ENCODE results near the gene GPX8. TPM values are rescaled to one million over a fixed set of nuclear protein-coding genes. Genes with fewer than 3 reads are reported as not detected.
A peak's percentile ranks its signal among the peaks of the same experiment; 100 is the strongest.

GPX8 gene
- polyA plus RNA-seq (2013, experiment 1 of 2), result 120 TPM
- polyA plus RNA-seq (2013, experiment 2 of 2), result 138 TPM

GRCh38 chr5:55159763-55160492, at the start of gene GPX8:
Gene GPX8, plus strand, starts transcription at chr5:55160171. Its CDS starts 22 bp downstream, at chr5:55160193.
- Histone ChIP-seq H3K36me3 (ENCODE audit: control insufficient read depth, insufficient read depth, low read length) (peaks cover 33% of the 10 kb centered on the region), H3K27ac (ENCODE audit: low read depth, low read length, severe bottlenecking) (peak within 1 kb of the TSS; percentile 94), H3K4me1 (ENCODE audit: control insufficient read depth, insufficient read depth, low read length, poor library complexity, severe bottlenecking) (peaks cover 7% of the 10 kb centered on the region), H3K9me3 (ENCODE audit: control insufficient read depth, low read length) (peaks cover 8% of the 10 kb centered on the region), H3K4me3 (ENCODE audit: extremely low read depth, insufficient read depth, low read length, poor library complexity, severe bottlenecking) (peak within 1 kb of the TSS; percentile 48)
- 0 to 5% methylated on average over 4 to 7 of the region's 10 CpGs for WGBS, 2 experiments (ENCODE audit: insufficient coverage in 2 of 2)

GRCh38 chr5:55110217-55110616, 49.8 kb upstream of the GPX8 start:
- Histone ChIP-seq H3K4me1 (ENCODE audit: control insufficient read depth, insufficient read depth, low read length, poor library complexity, severe bottlenecking) (peaks cover 10% of the 10 kb centered on the region), H3K9me3 (ENCODE audit: control insufficient read depth, low read length) (no peaks in the 10 kb centered on the region), H3K4me3 (ENCODE audit: extremely low read depth, insufficient read depth, low read length, poor library complexity, severe bottlenecking) (no peak overlapping the region), H3K36me3 (ENCODE audit: control insufficient read depth, insufficient read depth, low read length) (no peaks in the 10 kb centered on the region), H3K27ac (ENCODE audit: low read depth, low read length, severe bottlenecking) (no peak overlapping the region)
- 100% methylated on average over 1 to 2 of the region's 2 CpGs for WGBS, 2 experiments (ENCODE audit: insufficient coverage in 2 of 2)

GRCh38 chr5:55113327-55113726, 46.6 kb upstream of the GPX8 start:
- Histone ChIP-seq H3K27ac (ENCODE audit: low read depth, low read length, severe bottlenecking) (no peak overlapping the region), H3K36me3 (ENCODE audit: control insufficient read depth, insufficient read depth, low read length) (no peaks in the 10 kb centered on the region), H3K4me1 (ENCODE audit: control insufficient read depth, insufficient read depth, low read length, poor library complexity, severe bottlenecking) (peaks cover 9% of the 10 kb centered on the region), H3K4me3 (ENCODE audit: extremely low read depth, insufficient read depth, low read length, poor library complexity, severe bottlenecking) (no peak overlapping the region), H3K9me3 (ENCODE audit: control insufficient read depth, low read length) (no peaks in the 10 kb centered on the region)

- H3K9me3 ChIP-seq (ENCODE audit: control insufficient read depth, low read length), result no peaks in the 10 kb centered on the region
- H3K4me1 ChIP-seq (ENCODE audit: control insufficient read depth, insufficient read depth, low read length, poor library complexity, severe bottlenecking), result peaks cover 2% of the 10 kb centered on the region
- H3K27ac ChIP-seq (ENCODE audit: low read depth, low read length, severe bottlenecking), result no peak overlapping the region
- H3K36me3 ChIP-seq (ENCODE audit: control insufficient read depth, insufficient read depth, low read length), result no peaks in the 10 kb centered on the region
- 100% methylated on average over 1 to 2 of the region's 3 CpGs for WGBS, 2 experiments (ENCODE audit: insufficient coverage in 2 of 2)
- no peak overlapping the region for H3K4me3 ChIP-seq (ENCODE audit: extremely low read depth, insufficient read depth, low read length, poor library complexity, severe bottlenecking)
These were observed 45.9 kb upstream of the GPX8 start for GRCh38 chr5:55114061-55114460.

GRCh38 chr5:55123365-55123764, 36.6 kb upstream of the GPX8 start:
- Histone ChIP-seq H3K36me3 (ENCODE audit: control insufficient read depth, insufficient read depth, low read length) (no peaks in the 10 kb centered on the region), H3K9me3 (ENCODE audit: control insufficient read depth, low read length) (no peaks in the 10 kb centered on the region), H3K4me1 (ENCODE audit: control insufficient read depth, insufficient read depth, low read length, poor library complexity, severe bottlenecking) (no peaks in the 10 kb centered on the region), H3K27ac (ENCODE audit: low read depth, low read length, severe bottlenecking) (no peak overlapping the region), H3K4me3 (ENCODE audit: extremely low read depth, insufficient read depth, low read length, poor library complexity, severe bottlenecking) (no peak overlapping the region)
- 63 to 75% methylated on average over 1 to 2 of the region's 3 CpGs for WGBS, 2 experiments (ENCODE audit: insufficient coverage in 2 of 2)

- no peaks in the 10 kb centered on the region for H3K9me3 ChIP-seq (ENCODE audit: control insufficient read depth, low read length)
- no peak overlapping the region for H3K4me3 ChIP-seq (ENCODE audit: extremely low read depth, insufficient read depth, low read length, poor library complexity, severe bottlenecking)
- H3K27ac ChIP-seq (ENCODE audit: low read depth, low read length, severe bottlenecking), result no peak overlapping the region
- 76 to 94% methylated on average over 2 of the region's 5 CpGs for WGBS, 2 experiments (ENCODE audit: insufficient coverage in 2 of 2)
- no peaks in the 10 kb centered on the region for H3K36me3 ChIP-seq (ENCODE audit: control insufficient read depth, insufficient read depth, low read length)
- no peaks in the 10 kb centered on the region for H3K4me1 ChIP-seq (ENCODE audit: control insufficient read depth, insufficient read depth, low read length, poor library complexity, severe bottlenecking)
These were observed 25.8 kb upstream of the GPX8 start for GRCh38 chr5:55134053-55134722.

- no peaks in the 10 kb centered on the region for H3K36me3 ChIP-seq (ENCODE audit: control insufficient read depth, insufficient read depth, low read length)
- 40 to 74% methylated on average over 1 to 2 of the region's 3 CpGs for WGBS, 2 experiments (ENCODE audit: insufficient coverage in 2 of 2)
- no peaks in the 10 kb centered on the region for H3K9me3 ChIP-seq (ENCODE audit: control insufficient read depth, low read length)
- no peak overlapping the region for H3K4me3 ChIP-seq (ENCODE audit: extremely low read depth, insufficient read depth, low read length, poor library complexity, severe bottlenecking)
- H3K4me1 ChIP-seq (ENCODE audit: control insufficient read depth, insufficient read depth, low read length, poor library complexity, severe bottlenecking), result no peaks in the 10 kb centered on the region
- H3K27ac ChIP-seq (ENCODE audit: low read depth, low read length, severe bottlenecking), result no peak overlapping the region
These were observed 23.4 kb upstream of the GPX8 start for GRCh38 chr5:55136521-55136920.

- WGBS, 2 experiments (ENCODE audit: insufficient coverage in 2 of 2), result 88 to 100% methylated on average over 6 to 8 of the region's 9 CpGs
These were observed 18.9 kb upstream of the GPX8 start for GRCh38 chr5:55140908-55141665.

GRCh38 chr5:55141945-55142690, 17.9 kb upstream of the GPX8 start:
- H3K9me3 ChIP-seq (ENCODE audit: control insufficient read depth, low read length), result no peaks in the 10 kb centered on the region
- 84 to 97% methylated on average over 7 of the region's 9 CpGs for WGBS, 2 experiments (ENCODE audit: insufficient coverage in 2 of 2)
- H3K27ac ChIP-seq (ENCODE audit: low read depth, low read length, severe bottlenecking), result no peak overlapping the region
- peaks cover 2% of the 10 kb centered on the region for H3K4me1 ChIP-seq (ENCODE audit: control insufficient read depth, insufficient read depth, low read length, poor library complexity, severe bottlenecking)
- H3K4me3 ChIP-seq (ENCODE audit: extremely low read depth, insufficient read depth, low read length, poor library complexity, severe bottlenecking), result no peak overlapping the region
- H3K36me3 ChIP-seq (ENCODE audit: control insufficient read depth, insufficient read depth, low read length), result no peaks in the 10 kb centered on the region

More at GRCh38 chr5:55140908-55141665, 18.9 kb upstream of the GPX8 start:
- Histone ChIP-seq H3K36me3 (ENCODE audit: control insufficient read depth, insufficient read depth, low read length) (no peaks in the 10 kb centered on the region), H3K4me1 (ENCODE audit: control insufficient read depth, insufficient read depth, low read length, poor library complexity, severe bottlenecking) (peaks cover 2% of the 10 kb centered on the region), H3K9me3 (ENCODE audit: control insufficient read depth, low read length) (no peaks in the 10 kb centered on the region), H3K4me3 (ENCODE audit: extremely low read depth, insufficient read depth, low read length, poor library complexity, severe bottlenecking) (no peak overlapping the region), H3K27ac (ENCODE audit: low read depth, low read length, severe bottlenecking) (no peak overlapping the region)

GRCh38 chr5:55143624-55144023, 16.3 kb upstream of the GPX8 start:
- Histone ChIP-seq H3K4me1 (ENCODE audit: control insufficient read depth, insufficient read depth, low read length, poor library complexity, severe bottlenecking) (peaks cover 2% of the 10 kb centered on the region), H3K36me3 (ENCODE audit: control insufficient read depth, insufficient read depth, low read length) (no peaks in the 10 kb centered on the region), H3K27ac (ENCODE audit: low read depth, low read length, severe bottlenecking) (no peak overlapping the region), H3K4me3 (ENCODE audit: extremely low read depth, insufficient read depth, low read length, poor library complexity, severe bottlenecking) (no peak overlapping the region), H3K9me3 (ENCODE audit: control insufficient read depth, low read length) (no peaks in the 10 kb centered on the region)
- WGBS, 2 experiments (ENCODE audit: insufficient coverage in 2 of 2), result 92 to 94% methylated on average over 3 of the region's 4 CpGs
